ENCODE data around the gene STUB1. TPM values are rescaled to one million over a fixed set of nuclear protein-coding genes. Genes with fewer than 3 reads are reported as not detected.
A peak's percentile ranks its signal among the peaks of the same experiment; 100 is the strongest.

The STUB1 gene
- total RNA-seq, 1 experiment from 2014 or later, result 111 TPM

GRCh38 chr16:719815-720446 lies 39.7 kb downstream of the STUB1 start:
- Histone ChIP-seq H3K4me2 (ENCODE audit: low read length) (peak overlapping the region; percentile 80), H3K9ac (ENCODE audit: low read length) (peak overlapping the region; percentile 98), H3K9me2 (ENCODE audit: insufficient read depth) (no peaks in the 10 kb centered on the region), H3K36me3 (ENCODE audit: control insufficient read depth in 1 of 2, insufficient read depth in 2 of 2, low read length in 2 of 2) (no peaks in the 10 kb centered on the region), H2AFZ (ENCODE audit: low read depth, low read length, poor library complexity, severe bottlenecking) (no peak overlapping the region), H3K79me2 (ENCODE audit: insufficient read depth, low read length) (peaks cover 25% of the 10 kb centered on the region), H3K9me3 (ENCODE audit: control insufficient read depth in 1 of 2, insufficient read depth in 1 of 2, low read depth in 1 of 2, low read length in 2 of 2) (no peaks in the 10 kb centered on the region), H3K4me1 (ENCODE audit: control insufficient read depth in 1 of 2, insufficient read depth in 2 of 2, low read length in 2 of 2) (peaks cover 29 to 65% of the 10 kb centered on the region in 2 experiments), H3K4me3 (replicated peaks in 1 of 2; ENCODE audit: low read depth in 1 of 2, low read length in 2 of 2) (peak overlapping the region; percentile 82 to 87), H3K27ac (ENCODE audit: low read depth, low read length) (peak overlapping the region; percentile 100), H3K27me3 (ENCODE audit: insufficient read depth, low read length) (no peaks in the 10 kb centered on the region), H4K20me1 (ENCODE audit: insufficient read depth) (peaks cover 3% of the 10 kb centered on the region; the same call in 1 of the 2 replicates)
- CTCF ChIA-PET, result interaction anchor here (0.6 to 2.6 kb wide), 10 partner anchors 8 to 328 kb away, joined by 3 to 11 read pairs (median 6); partner anchors contain the start of genes CHTF18, MSLN and RPUSD1
- POLR2A ChIA-PET, result interaction anchor here (0.6 to 1.4 kb wide), 7 partner anchors 8 to 614 kb away, joined by 3 to 7 read pairs (median 3); partner anchors contain the start of gene CIAO3
- intact Hi-C loops (cut with micrococcal nuclease), result no loop called here
- TF ChIP-seq ZFX (IDR thresholded peaks at IDR 0.05) (no peak), SP1 (IDR thresholded peaks at IDR 0.05; ENCODE audit: low read depth) (no peak), POLR2AphosphoS5 (IDR thresholded peaks at IDR 0.05; ENCODE audit: low read depth, low read length) (peak; percentile 67), FOSL1 (IDR thresholded peaks at IDR 0.05; ENCODE audit: low read depth) (no peak), RAD21 (IDR thresholded peaks at IDR 0.05; ENCODE audit: low read depth) (no peak), ZBTB33 (IDR thresholded peaks at IDR 0.05; ENCODE audit: extremely low read depth, insufficient replicate concordance, low read length) (no peak), CTCF (IDR thresholded peaks at IDR 0.05 in 2 of 3, conservative IDR thresholded peaks at IDR 0.05 in 1 of 3; ENCODE audit: borderline replicate concordance in 1 of 3, insufficient read depth in 1 of 3, low read depth in 2 of 3, low read length in 2 of 3) (peak in 2 of 3 experiments; percentile 44 to 56; a peak in 4 of 6 replicates), SIN3A (IDR thresholded peaks at IDR 0.05; ENCODE audit: low read depth) (no peak)
- DNase-seq (ENCODE audit: low read depth, low spot score) (no peak), ATAC-seq (peak; percentile 47)
- TSS peak; percentile 70 for BruUV-seq (replicated peaks)
- RAD21 ChIA-PET (ENCODE audit: low non-redundant PET in 1 of 2, low total read pairs in 2 of 2, uncharacterized antibody in 2 of 2, unreplicated experiment in 2 of 2), result interaction anchor here in 1 of 2 experiments (1.1 kb wide), 1 partner anchor 65 kb away, joined by 3 read pairs; no protein-coding TSS in a partner anchor
